Measurements from ENCODE around the gene ZFAND3.

DNA sequence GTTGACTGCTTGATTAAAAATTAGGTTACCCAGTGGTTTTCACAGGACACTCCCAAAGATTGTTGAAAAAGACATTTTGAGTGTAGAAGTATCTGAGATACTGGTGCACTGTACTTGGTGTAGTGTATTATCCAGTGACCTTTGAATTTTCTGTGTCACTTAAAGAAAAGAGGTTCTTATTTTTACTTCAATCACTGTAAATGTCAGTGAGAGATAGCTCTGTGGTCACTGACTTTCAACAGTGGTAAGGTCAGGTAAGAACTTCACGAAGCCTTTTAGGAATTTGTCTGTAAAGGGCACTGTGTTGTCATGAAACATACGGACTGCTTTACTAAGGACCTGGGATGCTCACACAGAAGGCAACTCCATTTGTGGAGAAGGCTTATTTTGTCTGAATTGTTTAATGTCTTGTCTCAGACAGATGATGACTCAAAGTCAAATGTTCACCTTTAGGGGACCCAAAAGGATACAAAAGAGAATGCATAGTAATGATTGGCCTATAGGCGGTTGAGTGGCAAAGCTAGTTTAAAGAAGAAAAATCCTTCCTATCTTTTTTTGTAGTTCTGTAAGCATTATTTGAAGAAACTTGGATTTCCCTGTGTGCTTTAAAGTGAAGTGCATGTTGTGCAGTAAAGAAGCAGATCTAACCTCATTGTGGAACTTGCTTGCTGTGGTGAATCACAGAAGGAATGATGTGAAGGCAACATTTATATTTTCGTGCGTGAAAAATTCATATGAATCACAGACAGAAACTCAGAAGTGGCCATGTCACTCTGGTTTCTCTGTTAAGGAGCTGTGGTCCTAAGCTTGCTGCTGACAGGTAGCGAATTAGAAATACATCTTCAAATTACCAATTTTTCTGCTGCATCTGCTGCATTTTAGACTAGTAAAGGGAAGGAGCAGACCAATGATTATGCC lies 47.3 kb downstream of the ZFAND3 start:
- TF ChIP-seq, protein P1, sequence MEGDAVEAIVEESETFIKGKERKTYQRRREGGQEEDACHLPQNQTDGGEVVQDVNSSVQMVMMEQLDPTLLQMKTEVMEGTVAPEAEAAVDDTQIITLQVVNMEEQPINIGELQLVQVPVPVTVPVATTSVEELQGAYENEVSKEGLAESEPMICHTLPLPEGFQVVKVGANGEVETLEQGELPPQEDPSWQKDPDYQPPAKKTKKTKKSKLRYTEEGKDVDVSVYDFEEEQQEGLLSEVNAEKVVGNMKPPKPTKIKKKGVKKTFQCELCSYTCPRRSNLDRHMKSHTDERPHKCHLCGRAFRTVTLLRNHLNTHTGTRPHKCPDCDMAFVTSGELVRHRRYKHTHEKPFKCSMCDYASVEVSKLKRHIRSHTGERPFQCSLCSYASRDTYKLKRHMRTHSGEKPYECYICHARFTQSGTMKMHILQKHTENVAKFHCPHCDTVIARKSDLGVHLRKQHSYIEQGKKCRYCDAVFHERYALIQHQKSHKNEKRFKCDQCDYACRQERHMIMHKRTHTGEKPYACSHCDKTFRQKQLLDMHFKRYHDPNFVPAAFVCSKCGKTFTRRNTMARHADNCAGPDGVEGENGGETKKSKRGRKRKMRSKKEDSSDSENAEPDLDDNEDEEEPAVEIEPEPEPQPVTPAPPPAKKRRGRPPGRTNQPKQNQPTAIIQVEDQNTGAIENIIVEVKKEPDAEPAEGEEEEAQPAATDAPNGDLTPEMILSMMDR (IDR thresholded peaks at IDR 0.05; ENCODE audit: insufficient read depth, low read depth, low read length): no peak
- no peak for TF ChIP-seq EZH2 (IDR thresholded peaks at IDR 0.05; ENCODE audit: insufficient read depth, low read length)

All from astrocyte (in vitro differentiated cells and primary cell).